Esophagus squamous epithelium (tissue), 5 donors: Measurements from ENCODE around the gene C5orf22. TPM values are rescaled to one million over a fixed set of nuclear protein-coding genes. Genes with fewer than 3 reads are reported as not detected.

Experiments used
- DNase-seq: peaks from one replicate; lab custom pipeline; 2025; lab: John Stamatoyannopoulos, UW
- H3K27ac ChIP-seq, 4 donors: fragments of 200-600 bp; sonication (generic); one replicate each; pipeline ENCODE4 v1.5.1; 2016 to 2019; ENCODE audit warnings: mild to moderate bottlenecking in 1 of 4
- H3K27me3 ChIP-seq, 4 donors: fragments of 200-600 bp; sonication (generic); 1 replicate in 3 of 4; 2 replicates in 1 of 4; pipeline versions ENCODE4 v1.5.1 to v1.6.0; 2017 to 2021; ENCODE audit warnings: antibody characterized with exemption in 1 of 4
- H3K36me3 ChIP-seq, 3 donors: fragments of 200-600 bp; sonication (generic); one replicate each; pipeline ENCODE4 v1.5.1; 2016 to 2019
- H3K4me1 ChIP-seq, 3 donors: fragments of 200-600 bp; sonication (generic); one replicate each; pipeline ENCODE4 v1.5.1; 2017 to 2019
- H3K4me3 ChIP-seq, 4 donors: fragments of 200-600 bp; sonication (generic); 1 replicate in 3 of 4; 2 replicates in 1 of 4; pipeline ENCODE4 v1.5.1; 2016 to 2019; ENCODE audit warnings: mild to moderate bottlenecking in 2 of 4, moderate library complexity in 1 of 4
- H3K9me3 ChIP-seq, 3 donors: fragments of 200-600 bp; sonication (generic); one replicate each; pipeline ENCODE4 v1.5.1; 2016 to 2019
- CTCF ChIP-seq, 6 experiments: fragments of 450-650 bp in 4 of 6; fragments of 200-600 bp in 2 of 6; sonication (generic) in 2 of 6; IDR thresholded peaks; one replicate each; pipeline ENCODE4 v1.5.1; 2016 to 2019; ENCODE audit warnings: antibody characterized with exemption in 6 of 6, mild to moderate bottlenecking in 4 of 6, moderate library complexity in 4 of 6
- POLR2A ChIP-seq, 4 donors: fragments of 450-650 bp; IDR thresholded peaks; one replicate each; pipeline ENCODE4 v1.6.1; 2017; ENCODE audit warnings: antibody characterized with exemption in 4 of 4, mild to moderate bottlenecking in 4 of 4, moderate library complexity in 3 of 4
- WGBS, 2 donors: methylation state at CpG; one replicate each; pipeline ENCODE4 v1.1.5; 2018; 5-methylcytosine and 5-hydroxymethylcytosine counted together
- intact Hi-C: fragments of 100-400 bp; cut with DNase I; formaldehyde crosslinking; loops from one replicate; pipeline ENCODE4 v1.15.0; 2022
- total RNA-seq, 4 donors: library from RNA; depleted of rRNA; stranded (reverse); fragments of >200 nt; gene quantifications; one replicate each; pipeline ENCODE4 v1.1.0, GENCODE V29; 2016
- donor health status: DM: yes; HTN: yes; CAD: no.

The C5orf22 gene
- total RNA-seq, 4 donors from 2014 or later: 11.0 to 19.8 (median 13.5) TPM

GRCh38 chr5:31573494-31574142 is 41.5 kb downstream of the C5orf22 start:
- no peak for DNase-seq
- 79 to 85% methylated on average over 10 of the region's 10 CpGs for WGBS, 2 donors
- TF ChIP-seq CTCF (IDR thresholded peaks at IDR 0.05) (no peak), POLR2A (IDR thresholded peaks at IDR 0.05) (no peak)
- Histone ChIP-seq H3K27me3 (peaks cover 0 to 7% (median 0%) of the 10 kb centered on the region in 4 donors), H3K9me3 (no peaks in the 10 kb centered on the region), H3K36me3 (no peaks in the 10 kb centered on the region), H3K4me1 (no peaks in the 10 kb centered on the region), H3K4me3 (no peak overlapping the region), H3K27ac (no peak overlapping the region)
- intact Hi-C loops: no loop called here

- intact Hi-C loops: no loop called here
- 73 to 79% methylated on average over 4 of the region's 4 CpGs for WGBS, 2 donors
- no peak for DNase-seq
- Histone ChIP-seq H3K27me3 (peaks cover 0 to 7% (median 0%) of the 10 kb centered on the region in 4 donors), H3K9me3 (no peaks in the 10 kb centered on the region), H3K27ac (no peak overlapping the region), H3K4me1 (no peaks in the 10 kb centered on the region), H3K4me3 (no peak overlapping the region), H3K36me3 (no peaks in the 10 kb centered on the region)
- TF ChIP-seq CTCF (IDR thresholded peaks at IDR 0.05): no peak
- no peak for TF ChIP-seq POLR2A (IDR thresholded peaks at IDR 0.05)
Observed at GRCh38 chr5:31574772-31575171, 42.7 kb downstream of the C5orf22 start.

GRCh38 chr5:31577438-31577837 is 45.3 kb downstream of the C5orf22 start:
- no peaks in the 10 kb centered on the region for H3K4me1 ChIP-seq
- TF ChIP-seq CTCF (IDR thresholded peaks at IDR 0.05) (no peak), POLR2A (IDR thresholded peaks at IDR 0.05) (no peak)
- 76 to 82% methylated on average over 3 of the region's 3 CpGs for WGBS, 2 donors
- H3K27me3 ChIP-seq: peaks cover 0 to 11% (median 0%) of the 10 kb centered on the region in 4 donors
- H3K4me3 ChIP-seq: no peak overlapping the region
- no peak for DNase-seq
- H3K27ac ChIP-seq: no peak overlapping the region
- no peaks in the 10 kb centered on the region for H3K9me3 ChIP-seq
- intact Hi-C loops: no loop called here
- H3K36me3 ChIP-seq: no peaks in the 10 kb centered on the region

- Histone ChIP-seq H3K36me3 (no peaks in the 10 kb centered on the region), H3K9me3 (no peaks in the 10 kb centered on the region), H3K4me1 (no peaks in the 10 kb centered on the region), H3K27me3 (peaks cover 0 to 12% (median 0%) of the 10 kb centered on the region in 4 donors), H3K27ac (no peak overlapping the region), H3K4me3 (no peak overlapping the region)
- intact Hi-C loops: no loop called here
- WGBS, 2 donors: 82 to 90% methylated on average over 2 of the region's 2 CpGs
- DNase-seq: no peak
- TF ChIP-seq CTCF (IDR thresholded peaks at IDR 0.05) (no peak), POLR2A (IDR thresholded peaks at IDR 0.05) (no peak)
Observed at GRCh38 chr5:31579558-31579957, 47.5 kb downstream of the C5orf22 start.

- 29 to 34% methylated on average over 3 of the region's 3 CpGs for WGBS, 2 donors
Observed at GRCh38 chr5:31581498-31582099, 49.5 kb downstream of the C5orf22 start.

More at GRCh38 chr5:31581498-31582099, 49.5 kb downstream of the C5orf22 start:
- Histone ChIP-seq H3K4me1 (no peaks in the 10 kb centered on the region), H3K9me3 (no peaks in the 10 kb centered on the region), H3K36me3 (no peaks in the 10 kb centered on the region), H3K4me3 (no peak overlapping the region), H3K27me3 (peaks cover 0 to 10% (median 0%) of the 10 kb centered on the region in 4 donors), H3K27ac (no peak overlapping the region)
- intact Hi-C loops: loop anchor here (5.0 kb wide), 2 partner anchors 226 to 501 kb away; no protein-coding TSS in a partner anchor
- no peak for DNase-seq
- TF ChIP-seq POLR2A (IDR thresholded peaks at IDR 0.05) (no peak), CTCF (IDR thresholded peaks at IDR 0.05) (peak in 5 of 6 experiments; percentile 26 to 66 (median 44))
